Subcutaneous adipose tissue (tissue), 4 donors: Measurements from ENCODE around the gene EXOSC1. TPM values are rescaled to one million over a fixed set of nuclear protein-coding genes. Genes with fewer than 3 reads are reported as not detected.

ENCODE experiments used
- total RNA-seq, 4 donors: library from RNA; depleted of rRNA; stranded (reverse); fragments of >200 nt; gene quantifications; one replicate each; pipeline ENCODE4 v1.1.0, GENCODE V29; 2016
- TF ChIP-seq, protein P1 (sequence below): fragments of 450-650 bp; IDR thresholded peaks from one replicate; pipeline ENCODE4 v1.5.1; 2016; ENCODE audit warnings: low read depth, mild to moderate bottlenecking, control low read depth, antibody characterized with exemption, moderate library complexity

The EXOSC1 gene
- total RNA-seq, 4 donors from 2014 or later: 20.5 to 25.8 (median 22.9) TPM

GRCh38 chr10:97426776-97427570 lies 18.8 kb downstream of the EXOSC1 start:
- TF ChIP-seq, protein P1, sequence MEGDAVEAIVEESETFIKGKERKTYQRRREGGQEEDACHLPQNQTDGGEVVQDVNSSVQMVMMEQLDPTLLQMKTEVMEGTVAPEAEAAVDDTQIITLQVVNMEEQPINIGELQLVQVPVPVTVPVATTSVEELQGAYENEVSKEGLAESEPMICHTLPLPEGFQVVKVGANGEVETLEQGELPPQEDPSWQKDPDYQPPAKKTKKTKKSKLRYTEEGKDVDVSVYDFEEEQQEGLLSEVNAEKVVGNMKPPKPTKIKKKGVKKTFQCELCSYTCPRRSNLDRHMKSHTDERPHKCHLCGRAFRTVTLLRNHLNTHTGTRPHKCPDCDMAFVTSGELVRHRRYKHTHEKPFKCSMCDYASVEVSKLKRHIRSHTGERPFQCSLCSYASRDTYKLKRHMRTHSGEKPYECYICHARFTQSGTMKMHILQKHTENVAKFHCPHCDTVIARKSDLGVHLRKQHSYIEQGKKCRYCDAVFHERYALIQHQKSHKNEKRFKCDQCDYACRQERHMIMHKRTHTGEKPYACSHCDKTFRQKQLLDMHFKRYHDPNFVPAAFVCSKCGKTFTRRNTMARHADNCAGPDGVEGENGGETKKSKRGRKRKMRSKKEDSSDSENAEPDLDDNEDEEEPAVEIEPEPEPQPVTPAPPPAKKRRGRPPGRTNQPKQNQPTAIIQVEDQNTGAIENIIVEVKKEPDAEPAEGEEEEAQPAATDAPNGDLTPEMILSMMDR: no peak

DNA sequence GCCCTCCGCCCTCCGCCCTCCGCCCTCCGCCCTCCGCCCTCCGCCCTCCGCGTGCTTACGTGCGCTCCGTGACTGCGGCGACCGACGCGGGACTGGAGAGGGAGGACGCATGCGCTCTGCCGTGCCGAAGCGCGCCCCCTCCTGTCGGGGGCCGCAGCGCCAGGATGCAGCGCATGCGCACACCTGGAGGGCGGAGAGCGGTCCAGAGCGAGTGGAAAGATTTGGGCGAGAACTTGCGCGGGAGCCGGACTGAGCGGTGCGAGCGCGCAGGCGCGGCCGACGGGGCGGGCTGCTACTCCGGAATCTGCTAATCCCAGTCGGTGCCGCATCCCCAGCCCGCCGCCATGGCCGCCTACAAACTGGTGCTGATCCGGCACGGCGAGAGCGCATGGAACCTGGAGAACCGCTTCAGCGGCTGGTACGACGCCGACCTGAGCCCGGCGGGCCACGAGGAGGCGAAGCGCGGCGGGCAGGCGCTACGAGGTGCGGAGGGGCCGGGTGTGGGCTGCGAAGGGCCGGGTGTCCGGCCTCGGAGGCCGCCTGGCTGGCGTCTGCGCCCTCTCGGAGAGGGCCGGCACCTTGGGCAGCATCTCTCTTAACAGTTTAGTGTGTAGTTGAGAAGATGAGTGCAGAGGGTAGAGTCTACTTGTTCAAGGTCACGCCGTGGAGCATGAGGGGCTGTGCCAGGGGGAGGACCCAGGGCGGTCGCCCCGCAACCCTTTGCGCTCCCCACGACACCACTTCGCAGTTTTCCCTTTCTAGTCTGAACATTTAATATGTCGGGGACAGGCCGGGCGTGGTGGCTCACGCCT lies 19.6 kb downstream of the EXOSC1 start, which contains the start of gene PGAM1:
TSS of gene PGAM1 (plus strand) at position 228 of the 812 bp plus-strand sequence. CDS start at position 345, 117 bp downstream.
- TF ChIP-seq, protein P1: no peak

- TF ChIP-seq, protein P1: no peak
Measured at GRCh38 chr10:97416565-97416964, 29.2 kb downstream of the EXOSC1 start.

DNA sequence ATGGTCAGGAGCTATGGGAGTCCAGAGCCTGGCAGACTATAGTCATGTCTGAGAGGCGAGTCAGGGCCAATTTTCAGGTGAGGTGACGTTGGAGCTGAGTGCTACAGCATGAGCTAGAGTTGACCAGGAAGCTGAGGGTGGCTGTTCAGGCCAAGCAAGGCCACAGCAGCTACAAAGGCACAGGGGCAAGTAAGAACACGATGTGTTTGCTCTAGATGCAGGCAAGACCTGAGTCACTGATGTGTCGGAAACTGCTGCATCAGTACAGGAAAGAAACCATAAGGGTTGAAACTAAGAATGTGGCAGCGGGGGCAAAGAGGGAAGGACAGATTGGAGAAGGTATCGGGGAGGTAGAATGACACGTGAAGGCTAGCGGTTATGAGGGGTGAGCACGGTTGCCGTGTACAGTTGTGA lies 32.9 kb downstream of the EXOSC1 start:
- TF ChIP-seq, protein P1: no peak

DNA sequence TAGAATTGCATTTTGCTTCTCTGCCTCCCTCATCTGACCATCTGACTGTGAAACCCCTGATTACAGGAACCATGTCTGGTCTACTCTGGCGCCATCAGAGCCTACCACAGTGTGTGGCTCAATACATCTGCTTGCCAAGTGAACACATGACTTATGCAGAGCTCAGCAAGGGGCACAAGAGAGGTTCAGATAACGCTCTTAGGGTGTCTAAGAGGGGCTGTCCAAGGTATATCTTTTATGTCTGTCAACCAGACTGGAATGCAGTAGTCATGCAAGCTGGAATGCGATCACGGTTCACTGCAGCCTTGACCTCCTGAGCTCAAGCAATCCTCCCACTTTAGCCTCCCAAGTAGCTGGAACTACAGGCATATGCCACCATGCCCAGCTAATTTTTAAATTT lies 34.4 kb downstream of the EXOSC1 start:
- TF ChIP-seq, protein P1: no peak

DNA sequence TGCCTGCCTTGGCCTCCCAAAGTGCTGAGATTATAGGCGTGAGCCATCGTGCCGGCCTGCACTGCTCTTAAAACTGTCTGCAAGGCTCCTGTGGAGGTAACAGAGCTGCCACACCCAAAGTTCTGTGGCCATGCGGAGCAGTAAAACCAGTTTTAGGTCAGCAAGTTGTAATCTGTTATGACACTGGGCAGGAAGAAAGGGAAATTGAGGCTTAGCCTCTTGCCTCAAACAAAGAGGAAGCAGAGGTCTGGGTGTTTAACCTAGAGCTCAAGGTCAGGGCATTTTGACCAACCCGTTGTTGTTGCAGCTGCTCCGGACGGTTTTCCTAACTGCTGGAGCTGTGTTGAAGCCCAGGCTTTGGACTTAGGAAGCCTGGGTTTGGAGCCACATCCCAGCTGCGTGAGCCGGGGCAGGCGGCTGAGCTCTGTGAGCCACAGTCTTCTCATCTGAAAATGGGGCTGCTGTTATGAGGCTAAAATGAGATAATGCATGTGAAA lies 37.3 kb downstream of the EXOSC1 start:
- TF ChIP-seq, protein P1: no peak

DNA sequence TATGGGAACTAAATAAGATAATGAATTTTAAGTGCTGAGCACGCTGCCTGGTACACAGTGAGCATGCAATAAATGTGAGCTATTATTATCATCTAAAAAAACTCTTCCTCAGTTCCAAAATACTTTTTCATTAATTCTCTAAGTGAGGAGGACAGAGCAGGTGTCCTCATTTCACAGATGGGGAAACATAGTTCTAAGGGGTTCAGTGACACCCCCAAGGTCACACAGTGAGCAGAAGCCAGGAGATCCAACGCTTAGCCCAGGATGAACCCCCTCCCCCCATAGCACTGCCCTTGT lies 37.9 kb downstream of the EXOSC1 start:
- TF ChIP-seq, protein P1: no peak
